Type B pancreatic cell (in vitro differentiated cells): ENCODE data around the gene IL16. TPM values are rescaled to one million over a fixed set of nuclear protein-coding genes. Genes with fewer than 3 reads are reported as not detected.

Source experiments
- DNase-seq: peaks from one replicate; pipeline ENCODE4 v3.0.0; 2021; ENCODE audit warnings: mixed read lengths; ENCODE audit not compliant: unreplicated experiment; ENCODE audit errors: extremely low spot score
- H3K27ac Mint-ChIP-seq: 2 replicates; pipeline ENCODE4 v1.8.0; 2021; ENCODE audit warnings: mild to moderate bottlenecking, mixed read lengths
- H3K27me3 Mint-ChIP-seq: 2 replicates; pipeline ENCODE4 v1.8.0; 2021; ENCODE audit warnings: mixed read lengths
- H3K36me3 Mint-ChIP-seq: 2 replicates; pipeline ENCODE4 v1.8.0; 2021; ENCODE audit warnings: mixed read lengths
- H3K4me1 Mint-ChIP-seq: one replicate; pipeline ENCODE4 v1.8.0; 2021; ENCODE audit warnings: mixed read lengths; ENCODE audit not compliant: unreplicated experiment
- H3K4me3 Mint-ChIP-seq: 2 replicates; pipeline ENCODE4 v1.8.0; 2021; ENCODE audit warnings: mild to moderate bottlenecking, mixed read lengths
- H3K9me3 Mint-ChIP-seq: 2 replicates; pipeline ENCODE4 v1.8.0; 2021; ENCODE audit warnings: mixed read lengths
- CTCF ChIP-seq: fragments of 200-600 bp; sonication (generic); conservative IDR thresholded peaks from 2 replicates; pipeline ENCODE4 v1.5.0; 2021; ENCODE audit warnings: antibody characterized with exemption, mild to moderate bottlenecking
- total RNA-seq: library from RNA; stranded (reverse); gene quantifications from 2 replicates; pipeline ENCODE4 v1.2.1, GENCODE V29; 2021; ENCODE audit warnings: low replicate concordance

The IL16 gene
- total RNA-seq, 1 donor from 2014 or later, result 0.14 TPM

- no peaks in the 10 kb centered on the region for H3K9me3 Mint-ChIP-seq
- H3K4me1 Mint-ChIP-seq, result peaks cover 16% of the 10 kb centered on the region
- no peak for DNase-seq
- peaks cover 34% of the 10 kb centered on the region for H3K27me3 Mint-ChIP-seq
- no peak overlapping the region for H3K27ac Mint-ChIP-seq
- no peak for TF ChIP-seq CTCF
- no peak overlapping the region for H3K4me3 Mint-ChIP-seq
- H3K36me3 Mint-ChIP-seq, result no peaks in the 10 kb centered on the region
Measured at GRCh38 chr15:81263477-81263876, 66.8 kb downstream of the IL16 start.

DNA sequence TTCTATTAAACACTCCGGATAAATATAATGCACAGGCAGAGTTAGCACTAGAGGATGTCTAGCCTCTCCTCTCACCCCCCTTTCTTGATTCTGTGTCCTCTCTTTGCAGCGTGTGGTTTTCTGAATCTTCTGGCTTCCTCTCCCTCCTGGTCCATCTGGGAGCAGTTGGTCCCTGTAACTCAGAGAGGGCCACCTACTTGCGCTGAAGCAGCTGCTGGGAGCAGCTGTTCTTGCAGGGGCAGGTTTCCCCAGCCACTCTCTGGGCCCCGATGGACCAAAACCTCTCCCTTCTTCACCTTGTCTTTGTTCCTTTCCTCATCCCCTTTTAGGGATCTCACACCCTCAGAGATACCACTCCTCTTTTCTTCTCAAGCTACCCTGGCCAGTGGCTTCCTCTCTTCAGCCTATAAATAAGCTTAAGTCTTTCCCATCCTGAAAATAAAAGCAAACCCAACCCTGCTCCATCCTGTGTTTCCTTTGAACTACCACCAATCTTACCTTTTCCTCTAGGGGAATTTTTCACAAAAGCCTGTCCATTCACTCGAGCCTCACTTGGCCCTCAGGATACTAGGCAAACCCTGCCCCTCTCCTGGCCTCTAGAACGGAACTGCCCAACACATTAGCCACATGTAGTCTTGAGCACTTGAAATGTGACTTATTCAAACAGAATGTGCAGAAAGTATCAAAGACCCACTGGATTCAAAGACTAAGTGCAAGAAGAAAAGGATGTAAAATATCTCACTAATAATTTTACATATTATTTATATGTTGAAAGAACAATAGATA, 67.6 kb downstream of the IL16 start:
- no peaks in the 10 kb centered on the region for H3K9me3 Mint-ChIP-seq
- peaks cover 32% of the 10 kb centered on the region for H3K27me3 Mint-ChIP-seq
- DNase-seq, result no peak
- H3K4me1 Mint-ChIP-seq, result peaks cover 16% of the 10 kb centered on the region
- no peak overlapping the region for H3K4me3 Mint-ChIP-seq
- no peak for TF ChIP-seq CTCF
- H3K27ac Mint-ChIP-seq, result no peak overlapping the region
- no peaks in the 10 kb centered on the region for H3K36me3 Mint-ChIP-seq

GRCh38 chr15:81265256-81265943, 68.7 kb downstream of the IL16 start:
- no peak for TF ChIP-seq CTCF
- Mint-ChIP-seq H3K4me3 (peak overlapping the region; percentile 76), H3K27ac (peak overlapping the region; percentile 30), H3K36me3 (no peaks in the 10 kb centered on the region), H3K27me3 (peaks cover 31% of the 10 kb centered on the region), H3K4me1 (peaks cover 16% of the 10 kb centered on the region), H3K9me3 (no peaks in the 10 kb centered on the region)
- no peak for DNase-seq

DNA sequence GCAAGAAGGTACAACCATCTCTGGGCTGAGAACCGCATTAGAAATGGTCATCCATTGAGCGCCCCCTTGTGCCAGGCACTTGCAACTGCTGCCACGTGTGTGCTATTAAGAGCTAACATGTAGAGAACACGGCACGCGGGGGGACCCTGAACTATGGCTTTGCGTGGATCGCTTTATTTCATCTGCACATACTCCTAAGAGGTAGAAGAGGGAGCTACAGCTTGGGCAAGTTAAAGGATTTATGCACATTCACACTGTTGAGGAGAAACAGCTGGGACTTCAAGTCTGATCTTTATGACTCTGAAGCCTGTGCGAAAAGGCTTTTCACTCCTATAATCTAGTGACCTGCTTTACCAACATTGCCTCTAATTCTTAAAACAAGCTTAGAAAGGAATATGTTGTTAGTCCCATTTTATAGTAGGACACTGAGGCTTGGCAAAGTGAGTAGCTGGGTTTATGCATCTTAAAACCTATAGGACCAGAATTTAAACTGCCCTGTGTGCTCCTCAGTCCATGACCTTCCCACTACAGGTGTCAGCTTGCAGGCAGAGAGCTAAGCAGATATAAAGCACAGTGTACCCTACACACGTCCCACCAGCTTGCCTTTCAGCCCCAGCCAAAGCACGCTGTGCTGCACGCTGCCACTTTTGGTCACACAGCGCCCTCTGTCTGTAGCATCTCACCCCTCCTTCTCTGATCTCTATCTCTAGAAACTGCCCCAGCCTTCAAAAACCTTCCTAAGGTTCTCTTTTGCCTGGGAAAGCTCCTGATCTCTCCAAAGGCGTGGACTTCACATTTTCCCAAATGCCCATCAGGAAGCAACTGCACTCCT, 69.5 kb downstream of the IL16 start:
- TF ChIP-seq CTCF, result peak; percentile 86
- H3K9me3 Mint-ChIP-seq, result no peaks in the 10 kb centered on the region
- H3K27ac Mint-ChIP-seq, result peak overlapping the region; percentile 30

DNA sequence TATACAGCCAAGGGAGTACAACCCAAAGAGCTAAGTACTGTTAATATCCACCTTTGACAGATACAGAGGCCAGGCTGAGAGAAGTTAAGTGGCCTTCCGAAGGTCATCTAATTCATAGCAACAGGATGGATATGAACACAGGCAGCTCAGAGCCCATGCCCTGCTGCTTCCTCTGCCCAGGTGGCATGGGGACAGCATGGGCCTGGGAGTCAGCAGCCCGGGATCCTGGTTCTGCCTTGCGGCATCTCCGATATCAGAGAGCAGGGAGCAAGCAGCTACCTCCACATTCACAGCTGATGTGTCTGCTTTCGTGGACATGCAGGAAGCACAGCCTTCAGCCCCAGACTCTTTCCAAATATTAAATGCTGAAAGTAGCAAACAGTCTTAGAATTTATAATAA, 71.7 kb downstream of the IL16 start:
- Mint-ChIP-seq H3K27ac (no peak overlapping the region), H3K36me3 (no peaks in the 10 kb centered on the region), H3K4me3 (no peak overlapping the region), H3K9me3 (no peaks in the 10 kb centered on the region), H3K4me1 (peaks cover 16% of the 10 kb centered on the region), H3K27me3 (peaks cover 35% of the 10 kb centered on the region)
- DNase-seq, result no peak
- TF ChIP-seq CTCF, result no peak

More for the DNA sequence above, 69.5 kb downstream of the IL16 start:
- DNase-seq, result peak; percentile 82
- Mint-ChIP-seq H3K4me3 (peak overlapping the region; percentile 76), H3K36me3 (no peaks in the 10 kb centered on the region), H3K27me3 (peaks cover 35% of the 10 kb centered on the region), H3K4me1 (peaks cover 16% of the 10 kb centered on the region)
